ENCODE measurements around the gene RPL22L1. TPM values are rescaled to one million over a fixed set of nuclear protein-coding genes. Genes with fewer than 3 reads are reported as not detected.
A peak's percentile ranks its signal among the peaks of the same experiment; 100 is the strongest.

RPL22L1 gene
- total RNA-seq, result 100 to 1,000 TPM in 1 of 4 donors, 10 to 100 TPM in 3; 69.6 to 113 (median 93.0) TPM
- polyA plus RNA-seq, result 100 to 1,000 TPM in 2 of 3 donors, 10 to 100 TPM in 1; 74.7 to 148 (median 145) TPM

DNA sequence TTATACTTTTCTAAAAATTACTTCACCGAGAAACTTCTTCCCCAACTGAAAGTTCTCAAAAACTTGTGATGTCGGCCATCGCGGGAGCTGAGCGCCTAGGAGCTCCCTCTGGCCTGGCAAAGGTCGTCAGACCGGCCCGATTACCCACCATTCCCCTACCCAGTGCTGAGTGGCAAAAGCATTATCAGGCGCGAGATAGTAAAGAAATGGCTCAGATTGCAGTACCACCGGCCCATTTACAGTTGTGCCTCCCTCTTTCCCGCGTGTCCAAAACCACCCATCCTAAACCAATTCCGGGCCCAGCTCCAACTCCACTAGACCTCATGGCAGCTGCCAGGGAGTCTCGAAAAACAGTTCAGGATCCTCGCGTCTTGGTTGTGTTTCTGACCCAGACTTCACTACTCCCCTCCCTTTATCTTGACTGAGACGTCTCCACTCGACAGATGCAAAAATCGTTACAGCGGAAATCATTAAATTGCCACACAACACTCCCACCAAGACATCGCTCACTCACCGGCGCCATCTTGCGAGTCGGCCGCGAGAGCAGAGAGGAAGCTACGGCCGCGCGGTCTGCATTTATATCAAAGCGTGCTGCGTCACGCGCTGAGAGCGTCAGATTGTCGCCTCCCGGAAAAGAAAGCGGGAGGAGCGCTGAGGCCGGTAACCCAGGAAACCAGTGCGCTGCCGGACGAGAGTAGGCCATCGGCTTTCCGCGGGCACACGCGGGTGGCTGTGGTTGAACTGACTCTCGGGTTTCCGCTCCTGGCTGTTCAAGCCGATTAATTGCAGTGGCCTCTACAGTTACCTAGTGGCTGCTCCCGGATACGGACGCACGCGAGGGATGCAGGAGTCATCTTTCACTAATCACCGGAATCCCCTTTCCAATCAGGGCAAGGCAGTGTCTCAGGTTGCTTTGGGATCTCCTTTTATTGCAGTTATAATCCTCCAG lies at the start of gene RPL22L1:
TSS of gene RPL22L1 (minus strand) at position 551 of the 949 bp plus-strand sequence. CDS start at position 523, 28 bp downstream.
- Histone ChIP-seq H3K27me3 (no peaks in the 10 kb centered on the region), H3K27ac (peak within 1 kb of the TSS; percentile 79 to 85 (median 84)), H3K4me3 (peak within 1 kb of the TSS; percentile 65 to 72 (median 67)), H3K36me3 (peaks cover 0 to 34% (median 10%) of the 10 kb centered on the region in 4 donors), H3K4me1 (peaks cover 0 to 29% (median 20%) of the 10 kb centered on the region in 4 donors), H3K9me3 (no peaks in the 10 kb centered on the region)
- peak; percentile 97 for DNase-seq
- TF ChIP-seq EP300 (IDR thresholded peaks at IDR 0.05) (peak in 2 of 4 donors; percentile 12 to 21), POLR2A (IDR thresholded peaks at IDR 0.05) (peak; percentile 74 to 78), POLR2AphosphoS5 (IDR thresholded peaks at IDR 0.05) (peak; percentile 96 to 98 (median 98))
- TF ChIP-seq, protein P1, sequence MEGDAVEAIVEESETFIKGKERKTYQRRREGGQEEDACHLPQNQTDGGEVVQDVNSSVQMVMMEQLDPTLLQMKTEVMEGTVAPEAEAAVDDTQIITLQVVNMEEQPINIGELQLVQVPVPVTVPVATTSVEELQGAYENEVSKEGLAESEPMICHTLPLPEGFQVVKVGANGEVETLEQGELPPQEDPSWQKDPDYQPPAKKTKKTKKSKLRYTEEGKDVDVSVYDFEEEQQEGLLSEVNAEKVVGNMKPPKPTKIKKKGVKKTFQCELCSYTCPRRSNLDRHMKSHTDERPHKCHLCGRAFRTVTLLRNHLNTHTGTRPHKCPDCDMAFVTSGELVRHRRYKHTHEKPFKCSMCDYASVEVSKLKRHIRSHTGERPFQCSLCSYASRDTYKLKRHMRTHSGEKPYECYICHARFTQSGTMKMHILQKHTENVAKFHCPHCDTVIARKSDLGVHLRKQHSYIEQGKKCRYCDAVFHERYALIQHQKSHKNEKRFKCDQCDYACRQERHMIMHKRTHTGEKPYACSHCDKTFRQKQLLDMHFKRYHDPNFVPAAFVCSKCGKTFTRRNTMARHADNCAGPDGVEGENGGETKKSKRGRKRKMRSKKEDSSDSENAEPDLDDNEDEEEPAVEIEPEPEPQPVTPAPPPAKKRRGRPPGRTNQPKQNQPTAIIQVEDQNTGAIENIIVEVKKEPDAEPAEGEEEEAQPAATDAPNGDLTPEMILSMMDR (IDR thresholded peaks at IDR 0.05), result no peak
- intact Hi-C loops (cut with DNase I), result loop anchor here (1.0 to 5.0 kb wide), 2 partner anchors 38 to 1172 kb away; partner anchors contain the start of gene EIF5A2
- 0% methylated on average over 59 of the region's 59 CpGs for WGBS, 2 donors

DNA sequence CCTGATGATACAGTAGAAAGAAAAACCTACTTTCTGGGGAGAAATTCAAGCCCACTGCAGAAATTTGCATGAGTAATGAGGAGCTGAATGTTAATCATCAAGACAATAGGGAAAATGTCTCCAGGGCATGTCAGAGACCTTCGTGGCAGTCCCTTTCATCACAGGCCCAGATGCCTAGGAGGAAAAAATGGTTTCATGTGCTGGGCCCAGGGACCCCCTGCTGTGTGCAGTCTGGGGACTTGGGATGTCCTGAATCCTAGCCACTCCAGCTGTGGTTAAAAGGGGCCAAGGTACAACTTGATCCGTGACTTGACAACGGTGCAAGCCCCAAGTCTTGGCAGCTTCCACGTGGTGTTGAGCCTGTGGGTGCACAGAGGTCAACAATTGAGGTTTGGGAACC lies 48.7 kb upstream of the RPL22L1 start:
- H3K36me3 ChIP-seq, result no peaks in the 10 kb centered on the region
- no peak overlapping the region for H3K27ac ChIP-seq
- H3K4me3 ChIP-seq, result no peak overlapping the region
- TF ChIP-seq, protein P1 (IDR thresholded peaks at IDR 0.05), result no peak
- TF ChIP-seq POLR2AphosphoS5 (IDR thresholded peaks at IDR 0.05), result no peak
- no peak for TF ChIP-seq POLR2A (IDR thresholded peaks at IDR 0.05)
- TF ChIP-seq EP300 (IDR thresholded peaks at IDR 0.05), result no peak
- H3K27me3 ChIP-seq, result no peaks in the 10 kb centered on the region
- H3K9me3 ChIP-seq, result peaks cover 0 to 9% (median 1%) of the 10 kb centered on the region in 4 donors
- H3K4me1 ChIP-seq, result no peaks in the 10 kb centered on the region
- no peak for DNase-seq
- intact Hi-C loops (cut with DNase I), result no loop called here
- 71 to 79% methylated on average over 4 of the region's 4 CpGs for WGBS, 2 donors

DNA sequence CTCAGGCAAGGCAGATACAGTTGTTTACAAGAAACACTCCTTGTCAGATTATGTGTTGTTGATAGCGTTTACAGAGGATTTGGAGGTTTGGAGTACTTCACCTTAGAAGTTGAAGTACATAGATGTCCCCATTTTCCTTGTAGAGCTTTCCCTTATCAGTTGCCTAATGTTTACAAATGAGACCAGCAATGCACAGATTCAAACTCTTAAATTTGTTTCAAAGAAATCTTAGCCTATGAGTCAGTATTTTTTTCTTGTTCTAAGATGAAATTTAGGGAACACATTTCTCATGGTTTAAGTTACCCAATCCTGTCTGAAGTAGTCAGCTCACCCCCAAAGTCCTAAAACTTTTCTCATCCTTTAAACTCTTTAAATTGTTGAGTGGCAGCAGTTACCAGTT lies 44.7 kb upstream of the RPL22L1 start:
- Histone ChIP-seq H3K4me1 (no peaks in the 10 kb centered on the region), H3K4me3 (no peak overlapping the region), H3K36me3 (no peaks in the 10 kb centered on the region), H3K9me3 (peaks cover 0 to 6% (median 3%) of the 10 kb centered on the region in 4 donors), H3K27ac (no peak overlapping the region), H3K27me3 (no peaks in the 10 kb centered on the region)
- no peak for TF ChIP-seq POLR2A (IDR thresholded peaks at IDR 0.05)
- TF ChIP-seq POLR2AphosphoS5 (IDR thresholded peaks at IDR 0.05), result no peak
- no peak for TF ChIP-seq EP300 (IDR thresholded peaks at IDR 0.05)
- TF ChIP-seq, protein P1 (IDR thresholded peaks at IDR 0.05), result no peak
- intact Hi-C loops (cut with DNase I), result no loop called here
- no peak for DNase-seq
- WGBS, 2 donors, result 29 to 47% methylated on average over 1 of the region's 1 CpG

DNA sequence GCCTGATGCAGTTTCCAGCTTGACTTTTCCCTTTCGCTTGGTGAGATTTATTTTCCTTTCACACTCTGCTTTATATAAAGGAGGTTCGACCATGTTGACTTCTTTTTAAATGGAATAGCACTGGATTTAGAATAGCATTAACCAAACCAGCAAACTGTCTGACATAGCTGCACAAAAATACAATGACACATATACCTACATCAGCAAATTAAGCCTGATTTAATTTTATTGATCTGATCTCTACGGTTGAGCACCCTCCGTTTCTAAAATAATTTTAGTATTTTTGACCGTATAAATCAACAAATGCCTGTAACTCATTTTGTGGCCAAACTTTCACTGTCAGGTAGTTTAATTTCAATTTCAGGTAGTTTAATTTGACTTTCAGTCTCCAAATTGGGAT lies 44.2 kb upstream of the RPL22L1 start:
- Histone ChIP-seq H3K4me3 (no peak overlapping the region), H3K27me3 (no peaks in the 10 kb centered on the region), H3K36me3 (no peaks in the 10 kb centered on the region), H3K4me1 (no peaks in the 10 kb centered on the region), H3K27ac (no peak overlapping the region), H3K9me3 (peaks cover 0 to 6% (median 3%) of the 10 kb centered on the region in 4 donors)
- no peak for DNase-seq
- 95 to 97% methylated on average over 5 of the region's 5 CpGs for WGBS, 2 donors
- intact Hi-C loops (cut with DNase I), result no loop called here
- TF ChIP-seq EP300 (IDR thresholded peaks at IDR 0.05) (no peak), POLR2AphosphoS5 (IDR thresholded peaks at IDR 0.05) (no peak), POLR2A (IDR thresholded peaks at IDR 0.05) (no peak)
- TF ChIP-seq, protein P1 (IDR thresholded peaks at IDR 0.05), result no peak

All from sigmoid colon (tissue), 7 donors.